Activated T-helper 1 cell treated with anti-CD3 and anti-CD28 coated beads, Interleukin-12 subunit alpha, Interleukin-12 subunit beta, Interleukin-2, Interleukin-4 antibody, amounts not matched to agents 30 ng/mL and 10 ng/mL and 1 ng/mL, durations not matched to agents 14 hours and 24 hours and 36 hours (primary cell): ENCODE measurements around the gene USH1C. TPM values are rescaled to one million over a fixed set of nuclear protein-coding genes. Genes with fewer than 3 reads are reported as not detected.

Experiments used
- DNase-seq: peaks from one replicate; pipeline ENCODE4 v3.0.0; 2021; ENCODE audit warnings: low spot score
- H3K27ac Mint-ChIP-seq: one replicate; pipeline ENCODE4 v1.8.0; 2021; ENCODE audit warnings: mild to moderate bottlenecking, mixed read lengths
- H3K27me3 Mint-ChIP-seq: one replicate; pipeline ENCODE4 v1.8.0; 2022; ENCODE audit warnings: mild to moderate bottlenecking, moderate library complexity, mixed read lengths; ENCODE audit not compliant: insufficient read depth
- H3K36me3 Mint-ChIP-seq: one replicate; pipeline ENCODE4 v1.8.0; 2021; ENCODE audit warnings: low read depth, mixed read lengths
- H3K4me1 Mint-ChIP-seq: one replicate; pipeline ENCODE4 v1.8.0; 2021; ENCODE audit warnings: low read depth, mixed read lengths
- H3K4me3 Mint-ChIP-seq: one replicate; pipeline ENCODE4 v1.8.0; 2021; ENCODE audit warnings: mild to moderate bottlenecking, moderate library complexity, mixed read lengths
- H3K9me3 Mint-ChIP-seq: one replicate; pipeline ENCODE4 v1.8.0; 2021; ENCODE audit warnings: mixed read lengths
- intact Hi-C: fragments of 100-400 bp; cut with micrococcal nuclease; formaldehyde crosslinking; loops from one replicate; pipeline ENCODE4 v1.15.1; 2024
- total RNA-seq: library from RNA; stranded (reverse); gene quantifications from 2 replicates; pipeline ENCODE4 v1.2.3, GENCODE V29; 2022

USH1C gene
- total RNA-seq, 1 donor from 2014 or later = not detected

DNA sequence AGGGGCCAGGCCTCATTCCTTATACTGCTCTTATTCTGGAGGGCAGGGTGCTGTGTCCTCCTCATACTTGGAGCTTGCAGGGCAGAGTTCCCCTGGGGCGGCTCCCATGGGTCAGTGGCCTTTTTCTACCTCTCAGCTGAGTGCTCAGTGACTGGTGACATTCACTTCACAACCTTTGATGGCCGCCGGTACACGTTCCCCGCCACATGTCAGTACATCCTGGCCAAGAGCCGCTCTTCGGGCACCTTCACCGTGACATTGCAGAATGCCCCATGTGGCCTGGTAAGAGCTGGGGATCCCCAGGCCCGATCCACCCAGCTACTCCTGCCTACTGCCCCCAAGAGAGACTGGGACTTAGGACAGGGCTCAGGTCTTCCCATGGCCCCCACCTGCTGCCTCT is 17.3 kb upstream of the USH1C start:
- no peak overlapping the region for H3K4me3 Mint-ChIP-seq
- no peak for DNase-seq
- no peaks in the 10 kb centered on the region for H3K36me3 Mint-ChIP-seq
- H3K27ac Mint-ChIP-seq = no peak overlapping the region
- no peaks in the 10 kb centered on the region for H3K27me3 Mint-ChIP-seq
- intact Hi-C loops = no loop called here
- H3K9me3 Mint-ChIP-seq = no peaks in the 10 kb centered on the region
- no peaks in the 10 kb centered on the region for H3K4me1 Mint-ChIP-seq

DNA sequence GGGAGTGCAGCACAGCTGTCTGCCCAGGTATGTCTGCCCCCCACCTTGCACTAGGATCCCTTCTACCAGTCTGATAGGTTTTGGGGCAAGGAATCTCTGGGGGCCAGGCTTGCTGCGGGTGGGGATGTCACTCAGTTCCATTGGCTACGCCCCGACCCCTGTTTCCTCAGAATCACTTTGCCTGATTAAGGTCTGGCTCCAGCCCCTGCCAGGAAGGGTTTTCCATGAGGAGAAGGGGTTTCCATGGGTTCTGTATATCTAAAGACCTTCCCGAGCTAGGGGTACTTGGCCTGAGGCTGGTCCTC is 16.8 kb upstream of the USH1C start:
- intact Hi-C loops = no loop called here
- no peaks in the 10 kb centered on the region for H3K9me3 Mint-ChIP-seq

DNA sequence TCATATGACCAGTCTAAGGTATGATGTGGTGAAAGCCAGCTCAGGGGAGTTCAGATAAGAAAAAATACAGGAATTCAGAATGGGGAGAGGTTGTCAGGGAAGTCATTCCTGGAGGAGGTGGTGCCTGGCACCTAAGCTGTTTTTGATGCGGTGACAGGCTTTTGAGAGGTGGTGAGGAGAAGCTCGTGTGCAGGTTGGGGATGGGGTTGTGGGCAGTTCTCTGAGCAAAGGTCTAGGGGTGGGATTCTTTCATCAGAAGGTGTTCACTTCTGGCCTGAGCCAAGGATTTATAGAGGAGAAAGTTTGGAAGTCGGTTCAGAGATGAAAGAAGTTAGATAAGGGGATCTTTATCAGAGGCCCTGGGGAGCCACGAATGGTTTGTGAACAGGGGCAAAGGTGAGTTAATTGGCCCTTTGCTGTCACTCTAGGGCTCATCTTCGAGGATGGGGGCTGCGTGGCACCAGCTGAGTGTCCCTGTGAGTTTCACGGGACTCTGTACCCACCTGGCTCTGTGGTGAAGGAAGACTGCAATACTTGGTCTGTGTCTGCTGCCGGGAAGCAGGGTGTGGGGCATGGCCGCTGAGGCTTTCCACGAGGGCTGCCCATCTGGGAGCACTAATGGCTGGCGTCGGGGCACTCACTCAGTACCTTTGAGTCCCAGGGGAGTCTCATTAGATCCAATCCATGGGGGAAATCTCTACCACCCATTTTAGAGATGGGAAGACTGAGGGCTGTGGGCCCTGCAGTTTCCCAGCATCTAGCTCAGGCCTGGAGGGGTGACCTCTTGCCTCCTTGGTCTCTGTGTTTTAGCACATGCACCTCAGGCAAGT is 16.3 kb upstream of the USH1C start:
- no peaks in the 10 kb centered on the region for H3K36me3 Mint-ChIP-seq
- H3K4me3 Mint-ChIP-seq = no peak overlapping the region
- H3K4me1 Mint-ChIP-seq = no peaks in the 10 kb centered on the region
- no peak for DNase-seq
- no peak overlapping the region for H3K27ac Mint-ChIP-seq
- H3K9me3 Mint-ChIP-seq = no peaks in the 10 kb centered on the region
- no peaks in the 10 kb centered on the region for H3K27me3 Mint-ChIP-seq
- intact Hi-C loops = no loop called here

More for the DNA sequence above, 16.8 kb upstream of the USH1C start:
- Mint-ChIP-seq H3K4me3 (no peak overlapping the region), H3K4me1 (no peaks in the 10 kb centered on the region), H3K36me3 (no peaks in the 10 kb centered on the region), H3K27me3 (no peaks in the 10 kb centered on the region), H3K27ac (no peak overlapping the region)
- no peak for DNase-seq

DNA sequence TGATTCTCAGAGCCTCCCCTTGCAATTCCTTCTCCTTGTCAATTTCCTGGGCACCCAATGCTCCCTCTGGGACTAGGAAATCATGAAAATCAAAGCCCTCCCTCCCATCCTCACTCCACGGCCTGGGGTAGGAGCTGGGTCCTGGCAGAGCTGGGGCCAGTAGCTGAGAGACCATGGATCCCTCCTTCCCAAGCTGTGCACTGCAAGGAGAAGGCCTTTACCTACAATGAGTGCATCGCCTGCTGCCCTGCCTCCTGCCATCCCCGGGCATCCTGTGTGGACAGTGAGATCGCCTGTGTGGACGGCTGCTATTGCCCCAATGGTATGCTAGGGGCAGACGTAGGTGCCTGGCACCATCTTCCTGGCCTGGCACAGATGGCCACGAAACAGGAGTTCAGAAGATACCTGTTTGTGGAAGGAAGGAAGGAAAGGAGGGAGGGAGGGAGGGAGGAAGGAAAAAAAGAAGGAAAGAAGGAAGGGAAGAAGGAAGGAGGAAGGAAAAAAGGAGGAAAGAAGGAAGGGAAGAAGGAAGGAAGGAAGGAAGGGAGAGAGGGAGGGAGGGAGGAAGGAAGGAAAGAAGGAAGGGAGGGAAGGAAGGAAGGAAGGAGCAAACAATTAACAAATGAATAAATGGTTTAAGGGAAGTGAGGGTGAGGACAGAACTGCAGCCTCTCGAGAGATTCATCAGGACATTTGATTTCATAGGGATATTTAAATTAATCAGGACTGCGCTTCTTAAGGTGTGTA is 15.3 kb upstream of the USH1C start:
- DNase-seq = no peak
- H3K4me1 Mint-ChIP-seq = no peaks in the 10 kb centered on the region
- no peaks in the 10 kb centered on the region for H3K27me3 Mint-ChIP-seq
- no peak overlapping the region for H3K4me3 Mint-ChIP-seq
- no peaks in the 10 kb centered on the region for H3K36me3 Mint-ChIP-seq
- no peaks in the 10 kb centered on the region for H3K9me3 Mint-ChIP-seq
- no peak overlapping the region for H3K27ac Mint-ChIP-seq
- intact Hi-C loops = no loop called here

DNA sequence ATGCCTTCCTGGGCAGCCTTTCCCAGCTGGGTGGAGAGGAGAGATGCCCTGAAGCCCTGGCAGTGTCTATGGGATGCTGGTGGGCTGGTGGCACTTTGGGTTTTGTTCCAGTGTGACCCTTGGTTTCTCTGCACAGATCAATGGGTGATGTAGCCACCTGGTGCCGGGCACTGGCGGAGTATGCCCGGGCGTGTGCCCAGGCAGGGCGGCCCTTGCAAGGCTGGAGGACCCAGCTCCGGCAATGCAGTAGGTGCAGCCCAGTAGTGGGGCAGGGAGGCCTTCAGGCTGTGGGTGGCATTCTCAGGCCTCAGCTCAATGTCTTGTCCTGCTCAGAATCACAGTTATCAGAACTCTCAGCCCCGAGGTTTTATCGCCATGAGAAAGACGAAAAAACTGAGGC is 14.7 kb upstream of the USH1C start:
- intact Hi-C loops = no loop called here
- Mint-ChIP-seq H3K4me3 (no peak overlapping the region), H3K4me1 (no peaks in the 10 kb centered on the region), H3K27me3 (no peaks in the 10 kb centered on the region), H3K36me3 (no peaks in the 10 kb centered on the region), H3K27ac (no peak overlapping the region), H3K9me3 (no peaks in the 10 kb centered on the region)
- DNase-seq = no peak

DNA sequence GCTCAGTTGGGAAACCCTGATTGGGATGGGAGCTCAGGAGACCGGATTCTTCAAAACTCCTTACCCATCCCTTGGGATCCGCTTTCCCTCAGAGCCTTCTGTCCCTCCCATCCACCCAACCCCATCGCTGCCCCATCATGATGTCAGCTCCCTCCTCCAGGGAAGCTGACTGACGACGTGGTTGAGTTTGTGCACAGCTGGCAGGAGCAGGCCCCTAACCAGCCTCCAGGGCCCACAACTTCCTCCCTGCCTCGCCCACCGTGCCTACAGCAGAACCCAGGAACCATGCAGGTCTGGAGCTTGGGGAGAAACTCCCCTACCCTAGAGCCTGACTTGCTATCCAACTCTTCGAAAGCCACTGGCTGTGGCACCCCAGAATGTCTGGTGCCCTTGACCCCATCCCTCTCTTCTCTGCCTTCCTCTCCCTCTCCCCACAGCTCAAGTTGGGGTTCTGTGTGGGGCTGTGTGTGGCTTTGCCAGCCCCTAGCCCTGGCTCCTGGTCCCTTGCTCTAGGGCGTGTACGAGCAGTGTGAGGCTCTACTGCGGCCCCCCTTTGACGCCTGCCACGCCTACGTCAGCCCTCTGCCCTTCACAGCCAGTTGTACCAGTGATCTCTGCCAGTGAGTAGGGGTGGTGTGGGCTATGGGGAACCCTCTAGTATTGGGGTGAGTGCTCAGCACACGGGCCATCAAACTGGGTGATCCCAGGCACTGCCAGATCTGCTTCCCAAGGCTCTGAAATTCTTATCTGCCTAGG is 14.0 kb upstream of the USH1C start:
- intact Hi-C loops = no loop called here
- Mint-ChIP-seq H3K36me3 (no peaks in the 10 kb centered on the region), H3K4me3 (no peak overlapping the region), H3K27ac (no peak overlapping the region), H3K4me1 (no peaks in the 10 kb centered on the region), H3K27me3 (no peaks in the 10 kb centered on the region), H3K9me3 (no peaks in the 10 kb centered on the region)
- no peak for DNase-seq

DNA sequence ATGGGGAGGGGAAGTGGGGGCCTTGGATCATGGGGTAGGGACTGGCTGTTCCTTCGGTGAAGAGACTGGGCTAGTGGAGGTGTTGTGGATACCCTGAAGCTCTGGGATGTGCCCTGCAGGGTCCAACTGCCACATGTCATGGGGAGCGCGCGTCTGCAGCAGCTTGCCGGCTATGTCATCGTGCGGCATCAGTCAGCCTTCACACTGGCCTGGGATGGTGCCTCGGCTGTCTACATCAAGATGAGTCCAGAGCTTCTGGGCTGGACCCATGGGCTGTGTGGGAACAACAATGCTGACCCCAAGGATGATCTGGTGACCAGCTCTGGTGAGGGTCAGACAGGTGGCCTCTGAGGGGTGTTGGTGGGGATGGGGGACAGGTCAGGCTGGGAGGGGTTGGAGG is 12.8 kb upstream of the USH1C start:
- no peak overlapping the region for H3K4me3 Mint-ChIP-seq
- H3K36me3 Mint-ChIP-seq = no peaks in the 10 kb centered on the region
- intact Hi-C loops = no loop called here
- H3K9me3 Mint-ChIP-seq = no peaks in the 10 kb centered on the region
- no peak overlapping the region for H3K27ac Mint-ChIP-seq
- H3K27me3 Mint-ChIP-seq = no peaks in the 10 kb centered on the region
- DNase-seq = no peak
- H3K4me1 Mint-ChIP-seq = no peaks in the 10 kb centered on the region

DNA sequence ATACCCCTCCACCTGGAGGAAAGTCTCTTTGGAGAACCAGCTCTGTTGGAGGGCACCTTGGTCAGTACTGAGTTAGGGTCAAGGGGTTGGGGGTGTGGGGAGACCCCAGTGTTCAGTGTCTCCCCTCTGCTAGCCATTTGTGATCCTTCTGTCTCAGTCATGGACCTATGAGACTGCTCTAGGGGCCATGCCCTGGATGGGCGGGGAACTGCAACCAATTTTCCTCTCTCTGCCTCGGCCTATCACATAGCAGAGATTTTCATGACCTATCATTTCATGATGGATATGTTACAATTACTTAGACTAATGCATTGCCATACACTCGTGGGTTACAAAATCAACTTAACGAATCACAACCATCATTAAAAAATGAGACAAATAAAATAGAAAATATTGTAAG is 10.3 kb upstream of the USH1C start:
- no peak for DNase-seq
- H3K4me1 Mint-ChIP-seq = peaks cover 5% of the 10 kb centered on the region
- no peaks in the 10 kb centered on the region for H3K9me3 Mint-ChIP-seq
- intact Hi-C loops = no loop called here
- no peak overlapping the region for H3K4me3 Mint-ChIP-seq
- no peak overlapping the region for H3K27ac Mint-ChIP-seq
- no peaks in the 10 kb centered on the region for H3K27me3 Mint-ChIP-seq
- H3K36me3 Mint-ChIP-seq = no peaks in the 10 kb centered on the region

DNA sequence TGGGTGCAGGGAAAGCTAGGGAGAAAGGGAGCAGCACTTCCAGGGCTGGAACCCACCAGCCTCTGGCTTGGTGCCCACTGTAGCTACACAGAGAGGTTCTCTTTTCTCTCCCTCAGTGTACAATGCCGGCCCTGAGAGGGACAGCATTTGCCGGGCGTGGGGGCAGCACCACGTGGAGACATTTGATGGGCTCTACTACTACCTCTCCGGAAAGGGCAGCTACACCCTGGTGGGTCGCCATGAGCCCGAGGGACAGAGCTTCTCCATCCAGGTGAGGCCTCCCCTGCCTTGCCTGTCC is 9.0 kb upstream of the USH1C start:
- no peak overlapping the region for H3K4me3 Mint-ChIP-seq
- H3K27ac Mint-ChIP-seq = no peak overlapping the region
- no peak for DNase-seq
- no peaks in the 10 kb centered on the region for H3K9me3 Mint-ChIP-seq
- peaks cover 5% of the 10 kb centered on the region for H3K4me1 Mint-ChIP-seq
- no peaks in the 10 kb centered on the region for H3K36me3 Mint-ChIP-seq
- intact Hi-C loops = no loop called here
- peaks cover 5% of the 10 kb centered on the region for H3K27me3 Mint-ChIP-seq

DNA sequence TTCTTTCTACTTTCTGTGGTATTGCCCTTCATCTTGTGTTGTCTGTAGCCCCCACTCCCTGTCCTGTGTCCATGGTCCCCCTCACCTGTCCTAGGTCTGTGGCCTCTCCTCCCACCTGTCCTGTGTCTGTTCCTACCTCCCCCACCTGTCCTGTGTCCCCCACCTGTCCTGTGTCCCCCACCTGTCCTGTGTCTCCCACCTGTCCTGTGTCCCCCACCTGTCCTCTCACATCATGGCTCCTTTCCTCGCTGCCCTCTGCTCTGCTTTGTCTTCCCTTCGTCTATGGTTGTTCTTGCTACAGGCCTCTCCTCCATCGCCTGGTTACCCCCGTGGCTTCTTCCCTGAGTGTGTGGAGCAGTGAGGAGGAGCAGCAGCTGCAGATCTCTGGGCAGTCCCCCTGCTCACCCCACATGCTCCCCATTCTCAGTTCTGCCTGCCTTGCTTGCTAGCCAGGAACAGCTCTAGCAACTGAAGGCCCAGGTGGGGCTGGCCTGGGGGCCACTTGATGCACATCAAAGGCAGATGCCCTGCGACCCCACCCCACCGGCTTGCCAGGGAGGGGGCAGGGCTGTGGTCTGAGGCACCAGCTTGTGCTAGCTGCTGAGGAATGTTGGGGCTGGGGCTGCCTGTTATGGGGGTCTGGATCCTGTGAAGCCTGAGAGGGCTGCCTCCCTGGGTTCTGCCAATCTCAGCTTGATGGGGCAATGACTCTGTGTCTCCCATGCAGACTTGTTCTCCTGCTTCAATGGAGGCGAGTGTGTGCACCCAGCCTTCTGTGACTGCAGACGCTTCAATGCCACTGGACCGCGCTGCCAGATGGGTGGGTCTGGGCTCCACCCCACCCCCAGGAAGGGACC is 8.4 kb upstream of the USH1C start:
- peaks cover 5% of the 10 kb centered on the region for H3K27me3 Mint-ChIP-seq
- no peaks in the 10 kb centered on the region for H3K9me3 Mint-ChIP-seq
- no peak for DNase-seq
- H3K4me3 Mint-ChIP-seq = no peak overlapping the region
- H3K4me1 Mint-ChIP-seq = peaks cover 5% of the 10 kb centered on the region
- H3K36me3 Mint-ChIP-seq = no peaks in the 10 kb centered on the region
- no peak overlapping the region for H3K27ac Mint-ChIP-seq
- intact Hi-C loops = no loop called here

DNA sequence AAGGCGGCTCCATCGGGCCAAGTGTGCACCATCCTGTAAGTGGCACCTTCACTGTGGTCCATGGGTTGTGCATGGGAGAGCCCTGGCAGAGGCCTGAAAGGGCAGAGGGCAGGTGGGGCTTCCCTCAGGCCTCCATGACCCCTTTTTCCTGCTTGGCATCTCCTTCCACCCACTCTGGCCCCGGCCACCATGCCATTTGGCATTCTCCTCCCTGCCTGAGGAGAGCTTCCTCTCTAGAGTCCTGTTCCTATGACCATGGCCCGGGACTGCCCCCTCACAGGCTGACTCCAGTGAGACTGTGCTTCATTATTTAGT is 7.8 kb upstream of the USH1C start:
- Mint-ChIP-seq H3K27ac (no peak overlapping the region), H3K27me3 (peaks cover 10% of the 10 kb centered on the region), H3K4me1 (peaks cover 5% of the 10 kb centered on the region), H3K4me3 (no peak overlapping the region), H3K9me3 (no peaks in the 10 kb centered on the region), H3K36me3 (no peaks in the 10 kb centered on the region)
- intact Hi-C loops = no loop called here
- DNase-seq = no peak

DNA sequence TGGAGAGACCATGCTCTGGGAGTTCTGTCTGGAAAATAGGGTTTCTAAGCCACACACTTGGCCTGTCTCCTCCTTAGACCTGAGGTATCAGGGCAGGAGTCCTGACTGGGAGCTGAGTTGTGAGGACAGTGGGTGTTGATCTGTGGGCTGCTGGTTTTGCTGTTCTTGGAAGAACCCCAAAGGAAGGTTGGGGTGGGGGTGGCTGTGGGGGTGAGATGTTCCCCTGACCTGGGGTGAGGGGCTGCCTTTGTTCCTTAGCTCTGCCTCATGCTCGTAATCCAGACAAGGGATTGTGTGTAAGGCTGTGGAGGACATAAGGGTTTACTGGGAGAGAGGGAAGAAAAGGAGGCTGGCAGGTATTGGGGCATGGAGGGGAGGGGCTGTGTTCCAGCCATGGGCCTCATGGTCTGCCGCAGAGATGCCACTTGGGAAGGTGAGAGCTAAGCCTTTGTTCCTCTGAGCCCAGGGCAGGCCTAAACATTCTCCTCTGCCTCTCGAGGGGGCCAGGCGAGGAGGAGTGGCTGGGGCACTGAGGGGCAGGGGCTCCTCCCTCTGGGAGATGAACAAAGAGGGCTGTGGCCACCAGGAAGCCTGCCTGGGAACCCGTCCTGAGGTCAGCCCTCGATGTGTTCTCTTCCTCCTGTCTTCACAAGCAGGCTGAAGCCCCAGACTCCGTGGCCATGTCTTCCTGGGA is 7.3 kb upstream of the USH1C start:
- no peak for DNase-seq
- Mint-ChIP-seq H3K4me3 (no peak overlapping the region), H3K9me3 (no peaks in the 10 kb centered on the region), H3K27ac (no peak overlapping the region), H3K27me3 (peaks cover 14% of the 10 kb centered on the region), H3K4me1 (peaks cover 5% of the 10 kb centered on the region), H3K36me3 (no peaks in the 10 kb centered on the region)
- intact Hi-C loops = no loop called here
